HEK293 (cell line): ENCODE measurements around the gene DYNC1LI1.

ENCODE experiments used
- CTCF ChIA-PET: fragments of 350-600 bp; formaldehyde crosslinking; extraction: SDS; loops from one replicate; lab custom pipeline; 2021; ENCODE audit warnings: antibody characterized with exemption; lab: Yijun Ruan, JAX
- POLR2A ChIA-PET: fragments of 300-600 bp; formaldehyde crosslinking; extraction: SDS; loops from one replicate; lab custom pipeline; 2020; ENCODE audit warnings: antibody characterized with exemption, inconsistent platforms; lab: Yijun Ruan, JAX
- H3K27ac ChIP-seq: fragments of 200-500 bp; sonication (Bioruptor generic); 2 replicates; pipeline ENCODE4 v1.5.1; 2014; ENCODE audit warnings: low read depth, low read length, control low read depth, inconsistent platforms; ENCODE audit errors: extremely low read depth
- H3K36me3 ChIP-seq, 2 experiments: fragments of 200-500 bp in 1 of 2; sonication (Bioruptor generic) in 1 of 2; 1 replicate in 1 of 2; 2 replicates in 1 of 2; pipeline ENCODE4 v1.5.1; 2014 to 2017; ENCODE audit warnings: inconsistent platforms in 2 of 2, low read length in 2 of 2; ENCODE audit not compliant: control insufficient read depth in 2 of 2, insufficient read depth in 1 of 2
- H3K4me1 ChIP-seq: fragments of 200-500 bp; sonication (Bioruptor generic); 2 replicates; pipeline ENCODE4 v1.5.1; 2014; ENCODE audit warnings: mild to moderate bottlenecking, low read length, inconsistent platforms; ENCODE audit not compliant: control insufficient read depth, insufficient read depth
- H3K4me3 ChIP-seq: 2 replicates; pipeline ENCODE4 v1.5.1; 2011; ENCODE audit warnings: low read depth, mild to moderate bottlenecking, control low read depth, low read length, moderate library complexity
- H3K9me3 ChIP-seq: fragments of 200-500 bp; sonication (Bioruptor generic); 2 replicates; pipeline ENCODE4 v1.5.1; 2014; ENCODE audit warnings: low read depth, low read length, inconsistent platforms; ENCODE audit not compliant: control insufficient read depth, insufficient read depth
- KLF17 ChIP-seq: fragments of 450-650 bp; formaldehyde crosslinking; IDR thresholded peaks from 2 replicates; pipeline ENCODE4 v1.5.1; 2016; ENCODE audit warnings: missing biosample characterization, missing genetic modification characterization
- MEIS1 ChIP-seq: sonication (generic); formaldehyde crosslinking; IDR thresholded peaks from 2 replicates; pipeline ENCODE4 v1.8.1; 2022; ENCODE audit warnings: missing genetic modification reagents, mild to moderate bottlenecking, borderline replicate concordance
- OSR2 ChIP-seq: fragments of 450-650 bp; formaldehyde crosslinking; IDR thresholded peaks from 2 replicates; pipeline ENCODE4 v1.5.1; 2016; ENCODE audit warnings: missing biosample characterization, missing genetic modification characterization
- PATZ1 ChIP-seq: fragments of 450-650 bp; formaldehyde crosslinking; IDR thresholded peaks from 2 replicates; pipeline ENCODE4 v1.5.1; 2016; ENCODE audit warnings: missing biosample characterization, missing genetic modification characterization
- TSHZ1 ChIP-seq: fragments of 450-650 bp; formaldehyde crosslinking; IDR thresholded peaks from 2 replicates; pipeline ENCODE4 v1.5.1; 2016; ENCODE audit warnings: missing biosample characterization, missing genetic modification characterization, borderline replicate concordance
- ZBTB17 ChIP-seq: fragments of 450-650 bp; formaldehyde crosslinking; IDR thresholded peaks from 2 replicates; pipeline ENCODE4 v1.5.1; 2016; ENCODE audit warnings: missing biosample characterization, missing genetic modification characterization
- ZBTB20 ChIP-seq: fragments of 450-650 bp; formaldehyde crosslinking; IDR thresholded peaks from 2 replicates; pipeline ENCODE4 v1.5.1; 2016; ENCODE audit warnings: missing biosample characterization, missing genetic modification characterization
- ZBTB44 ChIP-seq: fragments of 450-650 bp; IDR thresholded peaks from 2 replicates; pipeline ENCODE4 v1.5.1; 2018; ENCODE audit warnings: missing biosample characterization, mild to moderate bottlenecking, missing genetic modification characterization
- ZBTB6 ChIP-seq: fragments of 450-650 bp; formaldehyde crosslinking; IDR thresholded peaks from 2 replicates; pipeline ENCODE4 v1.5.1; 2017; ENCODE audit warnings: missing biosample characterization, missing genetic modification characterization
- ZFP37 ChIP-seq: fragments of 450-650 bp; formaldehyde crosslinking; IDR thresholded peaks from 2 replicates; pipeline ENCODE4 v1.5.1; 2016; ENCODE audit warnings: missing biosample characterization, missing genetic modification characterization
- ZNF19 ChIP-seq: fragments of 450-650 bp; formaldehyde crosslinking; IDR thresholded peaks from 2 replicates; pipeline ENCODE4; 2016; ENCODE audit warnings: missing biosample characterization, missing genetic modification characterization, low read depth
- ZNF202 ChIP-seq: fragments of 450-650 bp; formaldehyde crosslinking; IDR thresholded peaks from 2 replicates; pipeline ENCODE4 v1.5.1; 2016; ENCODE audit warnings: missing biosample characterization, missing genetic modification characterization, borderline replicate concordance
- ZNF280C ChIP-seq: fragments of 450-650 bp; formaldehyde crosslinking; IDR thresholded peaks from 2 replicates; pipeline ENCODE4 v1.5.1; 2016; ENCODE audit warnings: missing biosample characterization, missing genetic modification characterization
- ZNF335 ChIP-seq: fragments of 450-650 bp; formaldehyde crosslinking; conservative IDR thresholded peaks from 2 replicates; pipeline ENCODE4 v1.5.1; 2016; ENCODE audit warnings: missing biosample characterization, missing genetic modification characterization
- ZNF362 ChIP-seq: fragments of 450-650 bp; formaldehyde crosslinking; IDR thresholded peaks from 2 replicates; pipeline ENCODE4 v1.5.1; 2016; ENCODE audit warnings: missing biosample characterization, missing genetic modification characterization
- ZNF366 ChIP-seq: fragments of 450-650 bp; formaldehyde crosslinking; conservative IDR thresholded peaks from 2 replicates; pipeline ENCODE4 v1.5.1; 2016; ENCODE audit warnings: missing biosample characterization, missing genetic modification characterization
- ZNF501 ChIP-seq: fragments of 450-650 bp; formaldehyde crosslinking; IDR thresholded peaks from 2 replicates; pipeline ENCODE4 v1.5.1; 2016; ENCODE audit warnings: missing biosample characterization, missing genetic modification characterization
- ZNF580 ChIP-seq: fragments of 450-650 bp; formaldehyde crosslinking; IDR thresholded peaks from 2 replicates; pipeline ENCODE4 v1.5.1; 2016; ENCODE audit warnings: missing biosample characterization, missing genetic modification characterization
- ZNF76 ChIP-seq: fragments of 450-650 bp; formaldehyde crosslinking; IDR thresholded peaks from 2 replicates; pipeline ENCODE4; 2016; ENCODE audit warnings: low read depth, missing biosample characterization, missing genetic modification characterization, borderline replicate concordance
- ZNF777 ChIP-seq: fragments of 450-650 bp; formaldehyde crosslinking; IDR thresholded peaks from 2 replicates; pipeline ENCODE4 v1.5.1; 2017; ENCODE audit warnings: missing biosample characterization, missing genetic modification characterization, borderline replicate concordance
- ZNF830 ChIP-seq: fragments of 450-650 bp; IDR thresholded peaks from 2 replicates; pipeline ENCODE4 v1.5.0; 2018; ENCODE audit warnings: missing biosample characterization, missing genetic modification characterization, low read depth, mild to moderate bottlenecking, moderate library complexity
- ZXDB ChIP-seq: fragments of 450-650 bp; formaldehyde crosslinking; IDR thresholded peaks from 2 replicates; pipeline ENCODE4 v1.5.1; 2016; ENCODE audit warnings: missing biosample characterization, missing genetic modification characterization

Gene DYNC1LI1

GRCh38 chr3:32500880-32501782 is 69.5 kb downstream of the DYNC1LI1 start:
- POLR2A ChIA-PET: interaction anchor here (1.9 kb wide), 1 partner anchor 69 kb away, joined by 7 read pairs; the partner anchor contains the start of gene DYNC1LI1
- TF ChIP-seq ZBTB20 (tag by site-specific recombination): peak; percentile 85
- no peak for TF ChIP-seq KLF17 (tag by site-specific recombination)
- TF ChIP-seq ZNF76: no peak
- peak; percentile 80 for TF ChIP-seq ZNF335 (tag by site-specific recombination)
- TF ChIP-seq ZNF830 (tag by site-specific recombination): no peak
- no peak for TF ChIP-seq ZNF501
- no peak for TF ChIP-seq PATZ1 (tag by site-specific recombination)
- TF ChIP-seq ZBTB17 (tag by site-specific recombination): peak; percentile 15; the same call in 1 of the 2 replicates
- TF ChIP-seq ZFP37 (tag by site-specific recombination): no peak
- TF ChIP-seq ZNF280C: no peak
- peak; percentile 31; the same call in 1 of the 2 replicates for TF ChIP-seq OSR2 (tag by site-specific recombination)
- TF ChIP-seq ZNF19 (tag by site-specific recombination): no peak
- TF ChIP-seq ZNF366: peak; percentile 54
- no peak for TF ChIP-seq ZXDB (tag by site-specific recombination)
- no peak for TF ChIP-seq ZNF580
- TF ChIP-seq ZNF777 (tag by site-specific recombination): no peak
- TF ChIP-seq ZNF362: peak; percentile 91
- no peak for TF ChIP-seq ZBTB44 (tag by site-specific recombination)
- no peak for TF ChIP-seq TSHZ1 (tag by site-specific recombination)
- TF ChIP-seq MEIS1: no peak
- TF ChIP-seq ZBTB6 (tag by site-specific recombination): peak; percentile 65
- TF ChIP-seq ZNF202: no peak

More at GRCh38 chr3:32500880-32501782, 69.5 kb downstream of the DYNC1LI1 start:
- peaks cover 4% of the 10 kb centered on the region; the same call in 1 of the 2 replicates for H3K4me1 ChIP-seq
- CTCF ChIA-PET: interaction anchor here (0.6 to 1.3 kb wide), 6 partner anchors 8 to 434 kb away, joined by 3 to 5 read pairs (median 3); no protein-coding TSS in a partner anchor
- no peak overlapping the region for H3K27ac ChIP-seq
- H3K9me3 ChIP-seq: no peaks in the 10 kb centered on the region
- no peaks in the 10 kb centered on the region for H3K36me3 ChIP-seq
- peak overlapping the region; percentile 90 for H3K4me3 ChIP-seq
